T1000 (cell line): ENCODE results near the gene VAT1L.
A peak's percentile ranks its signal among the peaks of the same experiment; 100 is the strongest.

ENCODE experiments used
- DNase-seq: peaks from one replicate; lab custom pipeline; 2025; ENCODE audit warnings: mixed read lengths; lab: John Stamatoyannopoulos, UW

VAT1L gene

DNA sequence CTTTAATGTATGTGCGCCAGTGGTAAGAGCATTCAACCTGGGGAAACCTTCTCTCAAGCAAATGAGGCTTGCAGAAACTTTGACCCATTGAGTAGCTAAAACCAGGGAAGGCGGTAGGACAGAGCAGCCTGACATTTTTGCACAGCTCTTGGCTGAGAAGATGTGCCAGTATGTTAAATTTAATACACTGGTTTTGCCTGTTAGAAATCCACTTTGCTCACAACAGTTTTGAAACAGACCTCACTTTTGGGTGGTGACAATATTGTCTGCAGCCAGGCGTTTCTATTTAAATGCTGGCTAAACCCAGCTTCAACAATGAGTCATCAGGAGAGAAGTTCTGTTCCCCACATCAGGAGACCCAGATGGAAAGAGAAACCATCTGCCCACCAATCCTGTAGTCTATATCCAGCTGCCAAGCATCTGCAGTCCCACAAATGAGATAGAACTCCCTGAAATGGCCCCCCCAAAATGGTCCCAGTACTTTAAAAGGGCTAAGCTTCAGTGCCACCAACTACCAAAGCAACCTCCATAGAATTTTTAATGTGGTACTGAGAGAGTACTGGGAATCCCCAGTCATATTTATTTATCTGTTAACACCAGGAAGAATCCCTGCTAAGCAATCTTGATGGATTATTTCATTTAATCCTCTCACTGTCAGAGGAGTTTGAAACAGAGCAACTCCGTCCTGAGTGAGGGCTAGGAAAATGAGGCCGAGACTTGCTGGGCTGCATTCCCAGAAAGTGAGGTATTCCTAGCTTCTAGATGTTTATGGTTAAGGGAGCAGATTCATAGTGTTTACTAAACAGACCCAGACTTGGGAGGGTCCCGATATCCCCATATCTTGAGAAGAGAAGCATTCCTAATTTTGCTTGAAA is 205.0 kb downstream of the VAT1L start:
- DNase-seq: no peak

DNA sequence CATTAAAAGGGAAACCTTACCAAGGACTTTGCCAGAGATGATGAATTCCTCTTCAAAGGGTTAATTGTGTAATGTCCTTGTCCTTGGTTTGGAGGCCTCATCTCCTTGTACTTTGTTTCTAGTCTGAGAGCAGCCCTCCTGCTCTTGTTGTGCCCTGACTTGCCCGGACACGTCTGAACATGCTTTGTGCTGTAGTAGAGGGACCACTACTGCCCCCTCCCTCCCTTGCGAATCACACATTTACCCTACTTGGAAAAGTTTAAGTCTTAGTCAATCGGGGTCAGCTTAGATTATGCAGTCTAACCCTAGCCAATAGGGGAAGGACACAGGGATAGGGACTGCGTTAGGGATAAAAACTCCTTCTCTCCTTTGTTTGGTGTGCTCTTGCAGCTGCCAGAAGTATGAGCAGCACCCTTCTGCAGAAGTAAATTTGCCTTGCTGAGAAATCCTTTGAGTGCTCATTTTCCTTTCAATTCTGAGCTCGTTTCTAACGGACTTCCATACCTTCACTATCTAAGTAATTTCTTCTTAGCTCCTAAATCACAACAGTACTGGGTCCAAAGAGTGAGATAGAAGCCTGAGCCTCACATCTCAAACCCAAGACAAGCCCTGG is 207.6 kb downstream of the VAT1L start:
- DNase-seq: no peak

DNA sequence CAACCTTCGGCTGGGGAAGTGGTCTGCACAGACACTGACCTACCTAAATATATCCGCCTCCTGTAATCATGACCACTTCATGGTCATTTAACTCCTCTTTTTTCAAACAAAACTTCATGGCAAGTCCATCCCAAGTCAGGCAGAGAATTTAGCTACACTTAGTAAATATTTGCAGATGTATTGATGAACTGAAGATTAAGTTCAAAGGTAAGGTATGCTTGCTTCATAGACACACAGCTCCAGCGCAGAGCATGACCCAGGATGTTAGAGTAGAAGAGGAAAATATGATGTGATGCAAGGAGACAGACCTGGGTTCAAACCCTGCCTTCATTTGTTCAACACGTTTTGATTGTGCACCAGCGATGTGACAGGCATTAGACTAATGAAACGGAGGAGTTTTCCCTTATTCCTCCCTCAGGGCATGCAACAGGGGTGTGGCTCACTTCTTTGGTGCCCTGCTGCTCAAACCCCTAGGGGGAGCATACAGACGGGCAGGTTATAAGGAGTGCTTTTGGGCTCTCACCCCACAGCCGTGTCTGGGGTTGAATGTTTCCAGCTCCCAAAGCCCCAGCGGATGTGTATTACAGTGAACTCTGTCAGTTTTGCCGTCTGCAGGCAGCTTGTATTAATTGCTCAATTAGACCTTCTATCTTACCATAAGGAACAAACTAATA is 210.1 kb downstream of the VAT1L start:
- no peak for DNase-seq

DNA sequence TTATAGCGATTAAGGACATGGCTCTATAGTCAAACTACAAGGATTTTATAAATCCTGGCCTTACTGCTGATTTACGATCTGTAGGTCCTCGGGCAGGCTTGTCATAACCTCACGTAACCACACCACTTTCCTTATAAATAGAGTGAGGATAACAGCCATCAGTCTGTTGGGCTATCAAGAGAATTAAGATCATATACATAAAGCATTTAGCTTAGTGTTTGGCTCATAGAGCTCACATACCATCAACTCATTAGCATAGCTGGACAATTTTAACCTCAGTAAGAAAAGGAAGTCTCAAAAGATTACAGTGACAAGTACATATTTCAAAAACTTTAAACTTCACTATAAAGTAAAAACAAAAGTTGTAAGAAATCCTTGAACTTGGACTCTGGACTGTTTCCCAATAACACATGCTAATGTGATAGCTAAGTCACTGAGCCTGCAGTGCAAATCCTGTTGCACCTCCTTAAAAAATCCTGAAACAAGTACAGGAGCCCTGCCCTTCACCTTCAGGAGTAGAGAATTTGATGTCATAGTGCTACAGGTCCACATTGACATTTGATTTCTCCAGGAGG is 213.2 kb downstream of the VAT1L start:
- DNase-seq: no peak

DNA sequence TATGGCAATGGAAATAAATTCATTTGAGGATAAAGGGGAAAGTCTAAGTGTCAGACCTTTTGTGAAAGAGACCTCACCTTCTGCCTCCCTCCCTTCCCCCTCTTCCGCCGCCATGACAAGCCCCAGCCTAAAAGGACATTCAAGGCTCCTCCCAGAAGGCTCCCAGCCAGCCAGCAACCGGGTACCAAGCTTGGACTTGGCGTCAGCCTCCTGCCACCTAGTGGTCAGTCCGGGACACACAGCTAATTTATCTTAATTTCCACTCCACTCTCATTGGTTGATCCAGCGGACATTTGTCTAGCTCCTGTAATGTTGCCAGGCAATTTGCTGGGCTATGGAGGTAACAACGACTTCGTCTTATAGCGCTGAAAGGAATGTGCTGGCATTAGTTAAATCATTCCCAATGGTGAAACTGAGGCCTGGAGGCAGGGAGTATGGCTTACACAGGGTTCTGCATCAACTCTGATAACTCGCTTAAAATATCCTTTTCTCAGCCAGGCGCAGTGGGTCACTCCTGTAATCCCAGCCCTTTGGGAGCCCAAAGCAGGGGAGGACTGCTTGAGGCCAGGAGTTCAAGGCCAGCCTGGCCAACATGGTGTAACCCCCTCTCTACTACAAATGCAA is 214.7 kb downstream of the VAT1L start:
- DNase-seq: peak; percentile 74

DNA sequence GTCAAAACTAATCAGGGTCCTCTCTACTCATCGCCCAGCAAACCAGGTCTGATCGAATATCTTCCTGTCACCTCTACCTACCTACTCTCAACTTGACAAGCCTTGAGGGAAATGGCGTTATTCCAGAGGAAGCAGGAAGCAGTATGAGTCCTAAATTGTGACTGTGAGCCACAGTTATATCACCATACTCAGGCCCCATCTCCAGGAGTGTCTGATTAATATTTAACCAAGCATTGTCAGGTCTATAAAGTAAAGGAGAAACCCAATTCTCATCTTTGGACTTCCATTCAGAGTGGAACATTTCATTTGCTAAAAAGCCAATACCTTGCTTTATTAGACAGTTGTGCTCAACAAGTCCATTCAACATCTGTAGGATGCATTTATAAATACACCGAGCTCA is 216.2 kb downstream of the VAT1L start:
- DNase-seq: no peak

DNA sequence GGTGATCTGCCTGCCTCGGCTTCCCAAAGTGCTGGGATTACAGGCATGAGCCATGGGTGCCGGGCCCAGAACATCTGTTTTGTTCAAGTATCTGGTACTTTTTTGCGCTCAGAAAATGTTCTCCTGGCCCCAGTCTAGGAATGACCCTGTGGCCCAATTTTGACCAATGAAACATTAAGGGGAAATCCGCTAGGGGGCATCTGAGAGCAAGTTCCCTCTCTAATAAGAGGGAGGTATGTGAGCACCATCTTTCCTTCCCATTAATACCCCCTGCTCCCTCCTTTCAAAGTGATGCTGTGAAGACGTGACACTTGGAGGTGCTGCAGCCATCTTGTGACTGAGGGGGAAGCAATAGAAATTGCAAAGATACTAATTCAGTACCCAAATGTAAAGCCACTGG is 217.5 kb downstream of the VAT1L start:
- DNase-seq: no peak

DNA sequence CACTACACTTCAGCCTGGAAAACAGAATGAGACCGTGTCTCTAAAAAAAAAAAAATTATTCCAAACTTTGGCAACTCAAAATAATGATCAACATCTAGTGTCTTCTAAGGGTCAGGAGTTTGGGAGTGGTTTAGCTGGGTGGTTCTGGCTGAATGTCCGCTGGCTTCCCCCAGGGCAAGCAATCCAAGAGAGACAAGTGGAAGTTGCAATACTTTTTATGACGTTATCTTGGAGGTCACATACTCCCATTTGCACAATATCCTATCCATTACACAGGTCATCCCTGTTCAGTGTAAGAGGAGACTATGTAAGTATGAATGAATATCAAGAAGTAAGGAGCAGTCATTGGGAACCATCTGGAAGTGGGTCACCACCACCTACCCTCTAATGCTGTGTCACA is 218.8 kb downstream of the VAT1L start:
- no peak for DNase-seq

DNA sequence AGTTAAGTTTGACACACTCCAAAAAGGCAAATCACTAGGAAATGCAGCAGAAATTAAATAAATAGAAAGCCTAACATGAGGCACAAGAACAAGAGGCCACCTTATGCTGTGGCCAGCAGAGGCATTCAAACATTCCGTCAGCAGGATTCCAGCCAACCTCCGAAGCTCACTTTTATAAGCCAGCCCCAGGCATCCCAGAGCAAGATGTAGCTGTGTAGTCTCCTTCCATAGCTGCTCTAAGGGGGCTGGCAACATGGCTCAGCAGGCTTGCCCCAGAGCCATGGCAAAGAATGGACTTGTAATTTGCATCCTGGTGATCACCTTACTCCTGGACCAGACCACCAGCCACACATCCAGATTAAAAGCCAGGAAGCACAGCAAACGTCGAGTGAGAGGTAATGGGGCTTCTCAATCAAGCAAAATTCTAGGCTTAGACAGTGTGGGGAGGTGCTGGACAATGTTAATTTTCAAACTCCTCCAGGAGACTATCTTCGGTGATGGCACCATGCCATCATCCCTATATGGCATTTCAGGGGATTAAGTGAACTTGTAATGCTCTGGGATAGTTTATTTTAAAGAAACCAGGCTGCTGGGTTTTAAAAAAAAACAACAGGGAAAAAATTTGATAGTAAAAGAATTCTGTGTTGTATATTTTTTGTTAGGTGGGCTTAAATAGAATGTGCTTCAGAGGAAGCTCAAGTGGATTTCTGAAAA is 234.1 kb downstream of the VAT1L start, which contains the start of gene CLEC3A:
TSS of gene CLEC3A (plus strand) at position 202 of the 714 bp plus-strand sequence. CDS start at position 281, 79 bp downstream.
- no peak for DNase-seq

DNA sequence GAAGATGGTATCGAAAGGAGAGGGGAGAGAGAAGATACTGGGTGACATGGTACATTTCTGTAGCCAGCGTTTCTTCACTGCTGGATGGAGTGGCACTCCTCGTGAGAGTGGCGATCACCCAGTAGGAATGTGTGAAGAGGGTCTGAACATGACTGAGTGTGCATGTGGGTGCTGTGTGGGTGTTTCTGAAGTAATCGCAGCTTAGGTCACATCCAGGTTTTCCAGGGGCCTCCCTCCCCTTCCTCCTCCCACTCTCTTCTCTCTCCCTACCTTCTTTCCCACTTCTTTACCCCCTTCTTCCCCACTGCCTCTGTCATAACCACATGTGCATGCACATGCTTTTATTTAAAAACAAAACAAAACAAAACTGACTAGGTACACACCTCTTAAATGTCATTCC is 235.8 kb downstream of the VAT1L start:
- DNase-seq: no peak

DNA sequence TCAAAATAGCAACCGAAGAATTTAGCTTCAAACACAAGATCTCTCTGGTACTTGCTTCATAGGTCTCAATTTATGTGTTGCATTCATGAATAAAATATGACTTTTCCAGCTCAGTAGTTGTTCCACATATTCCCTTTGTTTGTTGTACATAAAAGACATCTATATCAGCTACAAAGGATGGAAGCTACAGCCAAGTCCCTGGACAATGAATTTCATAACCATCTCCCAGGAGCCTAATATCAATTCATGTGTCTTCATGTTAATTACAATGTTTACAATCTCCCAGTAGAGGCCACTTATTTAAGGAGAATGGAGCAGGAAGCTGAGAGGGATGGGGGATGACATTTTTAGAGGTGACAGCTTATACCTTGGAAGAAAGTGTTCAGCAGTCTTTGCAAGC is 237.3 kb downstream of the VAT1L start:
- DNase-seq: no peak

DNA sequence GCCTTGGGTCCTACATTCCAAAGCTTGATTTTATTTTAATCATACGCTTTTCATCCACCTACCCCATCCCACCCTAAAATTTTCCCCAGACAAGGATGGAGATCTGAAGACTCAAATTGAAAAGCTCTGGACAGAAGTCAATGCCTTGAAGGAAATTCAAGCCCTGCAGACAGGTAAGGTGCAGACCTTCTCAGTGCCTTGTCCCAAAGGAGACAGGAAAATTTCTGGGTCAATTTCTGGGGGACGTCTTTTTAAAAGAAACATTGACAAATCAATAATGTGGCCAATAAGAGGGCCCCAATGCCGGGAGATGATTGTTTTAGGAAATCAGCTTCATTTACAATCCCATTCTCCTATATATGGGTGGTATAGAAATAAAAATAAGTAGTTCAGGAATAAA is 239.7 kb downstream of the VAT1L start:
- DNase-seq: no peak
